ENCODE data around the gene ZNF710. TPM values are rescaled to one million over a fixed set of nuclear protein-coding genes. Genes with fewer than 3 reads are reported as not detected.

Gene ZNF710
- total and polyA plus RNA-seq, 9 of the 15 experiments (the other 6 are each of a cell fraction or from before 2014, with no cell fraction given), result 0.56 to 14.2 (median 5.2) TPM

DNA sequence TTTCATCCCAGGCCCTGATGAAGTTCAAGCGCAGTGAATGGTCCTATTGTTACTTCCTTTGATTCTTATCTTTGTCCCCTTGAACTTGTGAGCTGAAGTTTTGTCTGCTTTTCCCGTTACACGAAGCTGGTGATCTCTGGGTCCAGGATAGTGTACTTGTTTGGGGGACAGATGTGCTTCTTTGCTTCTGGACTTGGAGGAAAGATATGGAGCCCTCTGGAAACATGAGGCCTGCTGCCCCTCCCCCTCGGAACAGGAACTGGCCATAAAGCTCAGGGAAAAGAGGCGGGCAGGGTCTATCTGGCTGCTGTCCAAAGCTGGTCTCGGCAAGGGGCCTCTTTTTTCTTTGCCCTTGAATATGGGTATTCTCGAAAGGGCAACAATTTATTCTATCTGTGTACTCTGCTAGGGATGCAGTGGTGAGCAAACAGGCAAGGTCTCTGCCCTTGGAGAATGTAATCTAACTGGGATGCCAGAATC lies 53.5 kb downstream of the ZNF710 start:
- Histone ChIP-seq H3K4me3 (no peak overlapping the region), H3K9me1 (ENCODE audit: control insufficient read depth, insufficient read depth, low read length) (no peaks in the 10 kb centered on the region), H3K27me3 (ENCODE audit: control insufficient read depth in 2 of 2, insufficient read depth in 2 of 2, low read length in 2 of 2) (no peaks in the 10 kb centered on the region), H3K9ac (ENCODE audit: insufficient read depth in 1 of 2, low read depth in 2 of 2, low read length in 2 of 2) (no peak overlapping the region), H3K36me3 (ENCODE audit: control insufficient read depth, insufficient read depth, low read length) (no peaks in the 10 kb centered on the region), H2AFZ (ENCODE audit: low read depth, low read length) (peak overlapping the region; percentile 37; the same call in 1 of the 2 replicates), H3K79me2 (ENCODE audit: control insufficient read depth, insufficient read depth, low read length) (no peaks in the 10 kb centered on the region), H3K4me2 (ENCODE audit: insufficient read depth, low read length) (no peak overlapping the region), H3K9me3 (replicated peaks; ENCODE audit: control insufficient read depth, insufficient read depth, low read depth, low read length) (no peaks in the 10 kb centered on the region), H4K20me1 (replicated peaks; ENCODE audit: control insufficient read depth, insufficient read depth, low read length) (0 out of 2 replicates have a peak, but pooled peaks cover 3% of the 10 kb centered on the region), H3K4me1 (replicated peaks in 1 of 2; ENCODE audit: control insufficient read depth in 2 of 2, insufficient read depth in 2 of 2, low read length in 2 of 2) (peaks cover 22 to 24% of the 10 kb centered on the region in 2 experiments), H3K27ac (ENCODE audit: extremely low read depth, low read depth, low read length) (no peak overlapping the region)
- ChIA-PET CTCF (ENCODE audit: low intra/inter-chr PET ratio) (no interaction called here), POLR2A (interaction anchor here (0.6 to 1.5 kb wide), 2 partner anchors 10 kb away, joined by 3 read pairs; no protein-coding TSS in a partner anchor)
- 22% methylated on average over 7 of the region's 7 CpGs for WGBS (ENCODE audit: insufficient coverage, low coverage, missing lambda C conversion rate)
- ATAC-seq (no peak), DNase-seq (ENCODE audit: extremely low read depth in 1 of 4, low spot score in 3 of 4) (no peak), FAIRE-seq (no peak)
- intact Hi-C loops (cut with micrococcal nuclease), result loop anchor here (5.0 kb wide), 1 partner anchor 42 kb away; no protein-coding TSS in a partner anchor
- TF ChIP-seq EHMT2 (IDR thresholded peaks at IDR 0.05), result no peak
- no peak for TF ChIP-seq IRF2 (CRISPR knock-in tag; IDR thresholded peaks at IDR 0.05)
- TF ChIP-seq SNRNP70 (optimal IDR thresholded peaks at IDR 0.05; ENCODE audit: low read depth, low read length), result no peak
- TF ChIP-seq, protein P1, sequence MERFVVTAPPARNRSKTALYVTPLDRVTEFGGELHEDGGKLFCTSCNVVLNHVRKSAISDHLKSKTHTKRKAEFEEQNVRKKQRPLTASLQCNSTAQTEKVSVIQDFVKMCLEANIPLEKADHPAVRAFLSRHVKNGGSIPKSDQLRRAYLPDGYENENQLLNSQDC (CRISPR knock-in tag; IDR thresholded peaks at IDR 0.05), result no peak
- TF ChIP-seq PTRF (tag; IDR thresholded peaks at IDR 0.05), result no peak
- no peak for TF ChIP-seq SIX5 (IDR thresholded peaks at IDR 0.05; ENCODE audit: borderline replicate concordance in 1 of 2, insufficient read depth in 1 of 2, low read depth in 1 of 2, low read length in 2 of 2)
- TF ChIP-seq SMAD3 (CRISPR knock-in tag; conservative IDR thresholded peaks at IDR 0.05), result no peak
- no peak for TF ChIP-seq EP400 (IDR thresholded peaks at IDR 0.05)
- TF ChIP-seq, protein P2, sequence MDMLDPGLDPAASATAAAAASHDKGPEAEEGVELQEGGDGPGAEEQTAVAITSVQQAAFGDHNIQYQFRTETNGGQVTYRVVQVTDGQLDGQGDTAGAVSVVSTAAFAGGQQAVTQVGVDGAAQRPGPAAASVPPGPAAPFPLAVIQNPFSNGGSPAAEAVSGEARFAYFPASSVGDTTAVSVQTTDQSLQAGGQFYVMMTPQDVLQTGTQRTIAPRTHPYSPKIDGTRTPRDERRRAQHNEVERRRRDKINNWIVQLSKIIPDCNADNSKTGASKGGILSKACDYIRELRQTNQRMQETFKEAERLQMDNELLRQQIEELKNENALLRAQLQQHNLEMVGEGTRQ (CRISPR knock-in tag; IDR thresholded peaks at IDR 0.05), result no peak
- TF ChIP-seq FOS (IDR thresholded peaks at IDR 0.05; ENCODE audit: extremely low read depth, insufficient read length), result no peak
- TF ChIP-seq SIRT6 (IDR thresholded peaks at IDR 0.05; ENCODE audit: low read depth, low read length), result no peak
- TF ChIP-seq, protein P3, sequence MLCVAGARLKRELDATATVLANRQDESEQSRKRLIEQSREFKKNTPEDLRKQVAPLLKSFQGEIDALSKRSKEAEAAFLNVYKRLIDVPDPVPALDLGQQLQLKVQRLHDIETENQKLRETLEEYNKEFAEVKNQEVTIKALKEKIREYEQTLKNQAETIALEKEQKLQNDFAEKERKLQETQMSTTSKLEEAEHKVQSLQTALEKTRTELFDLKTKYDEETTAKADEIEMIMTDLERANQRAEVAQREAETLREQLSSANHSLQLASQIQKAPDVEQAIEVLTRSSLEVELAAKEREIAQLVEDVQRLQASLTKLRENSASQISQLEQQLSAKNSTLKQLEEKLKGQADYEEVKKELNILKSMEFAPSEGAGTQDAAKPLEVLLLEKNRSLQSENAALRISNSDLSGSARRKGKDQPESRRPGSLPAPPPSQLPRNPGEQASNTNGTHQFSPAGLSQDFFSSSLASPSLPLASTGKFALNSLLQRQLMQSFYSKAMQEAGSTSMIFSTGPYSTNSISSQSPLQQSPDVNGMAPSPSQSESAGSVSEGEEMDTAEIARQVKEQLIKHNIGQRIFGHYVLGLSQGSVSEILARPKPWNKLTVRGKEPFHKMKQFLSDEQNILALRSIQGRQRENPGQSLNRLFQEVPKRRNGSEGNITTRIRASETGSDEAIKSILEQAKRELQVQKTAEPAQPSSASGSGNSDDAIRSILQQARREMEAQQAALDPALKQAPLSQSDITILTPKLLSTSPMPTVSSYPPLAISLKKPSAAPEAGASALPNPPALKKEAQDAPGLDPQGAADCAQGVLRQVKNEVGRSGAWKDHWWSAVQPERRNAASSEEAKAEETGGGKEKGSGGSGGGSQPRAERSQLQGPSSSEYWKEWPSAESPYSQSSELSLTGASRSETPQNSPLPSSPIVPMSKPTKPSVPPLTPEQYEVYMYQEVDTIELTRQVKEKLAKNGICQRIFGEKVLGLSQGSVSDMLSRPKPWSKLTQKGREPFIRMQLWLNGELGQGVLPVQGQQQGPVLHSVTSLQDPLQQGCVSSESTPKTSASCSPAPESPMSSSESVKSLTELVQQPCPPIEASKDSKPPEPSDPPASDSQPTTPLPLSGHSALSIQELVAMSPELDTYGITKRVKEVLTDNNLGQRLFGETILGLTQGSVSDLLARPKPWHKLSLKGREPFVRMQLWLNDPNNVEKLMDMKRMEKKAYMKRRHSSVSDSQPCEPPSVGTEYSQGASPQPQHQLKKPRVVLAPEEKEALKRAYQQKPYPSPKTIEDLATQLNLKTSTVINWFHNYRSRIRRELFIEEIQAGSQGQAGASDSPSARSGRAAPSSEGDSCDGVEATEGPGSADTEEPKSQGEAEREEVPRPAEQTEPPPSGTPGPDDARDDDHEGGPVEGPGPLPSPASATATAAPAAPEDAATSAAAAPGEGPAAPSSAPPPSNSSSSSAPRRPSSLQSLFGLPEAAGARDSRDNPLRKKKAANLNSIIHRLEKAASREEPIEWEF (CRISPR knock-in tag; IDR thresholded peaks at IDR 0.05), result no peak
- TF ChIP-seq, protein P4, sequence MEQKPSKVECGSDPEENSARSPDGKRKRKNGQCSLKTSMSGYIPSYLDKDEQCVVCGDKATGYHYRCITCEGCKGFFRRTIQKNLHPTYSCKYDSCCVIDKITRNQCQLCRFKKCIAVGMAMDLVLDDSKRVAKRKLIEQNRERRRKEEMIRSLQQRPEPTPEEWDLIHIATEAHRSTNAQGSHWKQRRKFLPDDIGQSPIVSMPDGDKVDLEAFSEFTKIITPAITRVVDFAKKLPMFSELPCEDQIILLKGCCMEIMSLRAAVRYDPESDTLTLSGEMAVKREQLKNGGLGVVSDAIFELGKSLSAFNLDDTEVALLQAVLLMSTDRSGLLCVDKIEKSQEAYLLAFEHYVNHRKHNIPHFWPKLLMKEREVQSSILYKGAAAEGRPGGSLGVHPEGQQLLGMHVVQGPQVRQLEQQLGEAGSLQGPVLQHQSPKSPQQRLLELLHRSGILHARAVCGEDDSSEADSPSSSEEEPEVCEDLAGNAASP (IDR thresholded peaks at IDR 0.05), result no peak
- TF ChIP-seq POLR2H (tag; IDR thresholded peaks at IDR 0.05; ENCODE audit: low read depth), result no peak
- no peak for TF ChIP-seq PURB (CRISPR knock-in tag; IDR thresholded peaks at IDR 0.05; ENCODE audit: low read depth)
- in situ Hi-C loops (cut with MboI), result no loop called here
- no TSS peak for BruUV-seq (replicated peaks)

All from K562 (cell line).